Heart left ventricle (tissue), 13 donors: Measurements from ENCODE around the gene CUX1.

Source experiments
- POLR2A ChIP-seq, 2 donors: fragments of 450-650 bp; IDR thresholded peaks; one replicate each; pipeline ENCODE4 v1.6.1; 2017; ENCODE audit warnings: antibody characterized with exemption in 2 of 2, mild to moderate bottlenecking in 2 of 2, moderate library complexity in 2 of 2
- TF ChIP-seq, protein P1 (sequence below), 12 donors: fragments of 200-600 bp; sonication (generic) in 4 of 12; IDR thresholded peaks; one replicate each; pipeline versions ENCODE4 v1.5.0 to v1.8.0; 2018 to 2022; ENCODE audit warnings: antibody characterized with exemption in 12 of 12, mild to moderate bottlenecking in 5 of 12
- donor health status: ischemic (EF 13 %, LVEDD 7.1; RV severe dilation, severe dysfunction).
- donor health status: DM: no; HTN: yes; CAD: no.
- donor health status: DM: no; HTN: no; CAD: no.
- donor health status: ischemic (EF 25% LVEDD 6.9; RV normal size, moderate dysfunction).
- donor health status: ischemic (EF 25% LVEDD 5.7; RV mildly dilated, moderate dysfunction).
- donor health status: ischemic (EF 35%, LVEDD 5.7; RV mildly dilated, moderate dysfunction).
- donor health status: nonischemic (EF 11% LVEDD 7.7; RV severe dilation, severe dysfunction).
- donor health status: DM: yes; HTN: yes; CAD: no.
- donor health status: PGD.
- donor health status: ischemic (EF 29% LVEDD 5.4; RV normal size, mild dysfunction).
- donor health status: nonischemic (EF 23%, LVEDD 6.1; RV moderate dilation, normal function).

DNA sequence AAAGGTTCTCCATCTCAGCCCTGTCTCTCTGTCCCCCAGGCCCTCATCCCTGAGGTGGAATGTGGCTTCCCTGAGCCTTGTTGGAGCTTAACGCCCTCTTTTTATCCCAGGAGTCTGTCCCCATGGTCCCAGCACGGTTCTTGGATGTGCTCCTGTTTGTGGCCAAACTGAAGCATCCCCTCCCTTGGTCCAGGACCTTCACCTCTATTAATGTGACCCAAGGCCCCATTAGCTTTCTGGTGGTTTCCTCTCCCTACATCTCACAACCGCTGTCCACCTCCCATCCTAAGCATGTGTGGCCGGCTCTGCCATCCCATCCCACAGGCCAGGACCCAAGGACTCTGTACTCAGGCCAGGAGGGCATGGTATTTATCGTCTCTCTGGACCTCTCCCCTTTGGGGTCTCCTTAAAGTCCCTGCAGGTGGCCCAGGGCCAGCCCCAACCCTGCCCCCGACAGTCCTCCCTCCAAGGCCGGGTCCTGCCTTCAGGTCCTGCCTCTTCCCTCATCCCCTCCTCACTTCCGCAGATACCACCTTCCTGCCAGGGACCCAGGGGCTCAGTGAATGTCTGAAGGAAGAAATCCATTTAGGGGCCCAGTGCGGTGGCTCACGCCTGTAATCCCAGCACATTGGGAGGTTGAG, 453.9 kb downstream of the CUX1 start:
- TF ChIP-seq POLR2A (IDR thresholded peaks at IDR 0.05), result no peak
- TF ChIP-seq, protein P1, sequence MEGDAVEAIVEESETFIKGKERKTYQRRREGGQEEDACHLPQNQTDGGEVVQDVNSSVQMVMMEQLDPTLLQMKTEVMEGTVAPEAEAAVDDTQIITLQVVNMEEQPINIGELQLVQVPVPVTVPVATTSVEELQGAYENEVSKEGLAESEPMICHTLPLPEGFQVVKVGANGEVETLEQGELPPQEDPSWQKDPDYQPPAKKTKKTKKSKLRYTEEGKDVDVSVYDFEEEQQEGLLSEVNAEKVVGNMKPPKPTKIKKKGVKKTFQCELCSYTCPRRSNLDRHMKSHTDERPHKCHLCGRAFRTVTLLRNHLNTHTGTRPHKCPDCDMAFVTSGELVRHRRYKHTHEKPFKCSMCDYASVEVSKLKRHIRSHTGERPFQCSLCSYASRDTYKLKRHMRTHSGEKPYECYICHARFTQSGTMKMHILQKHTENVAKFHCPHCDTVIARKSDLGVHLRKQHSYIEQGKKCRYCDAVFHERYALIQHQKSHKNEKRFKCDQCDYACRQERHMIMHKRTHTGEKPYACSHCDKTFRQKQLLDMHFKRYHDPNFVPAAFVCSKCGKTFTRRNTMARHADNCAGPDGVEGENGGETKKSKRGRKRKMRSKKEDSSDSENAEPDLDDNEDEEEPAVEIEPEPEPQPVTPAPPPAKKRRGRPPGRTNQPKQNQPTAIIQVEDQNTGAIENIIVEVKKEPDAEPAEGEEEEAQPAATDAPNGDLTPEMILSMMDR (IDR thresholded peaks at IDR 0.05), result no peak
